B cell (primary cell): ENCODE results near the gene ZFR2.

Experiments used
- EZH2 ChIP-seq: IDR thresholded peaks from 2 replicates; pipeline ENCODE4 v1.6.1; 2012; ENCODE audit warnings: borderline replicate concordance, low read depth, mild to moderate bottlenecking, moderate library complexity, low read length; ENCODE audit not compliant: insufficient read depth, poor library complexity, severe bottlenecking
- TF ChIP-seq, protein P1 (sequence below): fragments of 200-600 bp; IDR thresholded peaks from one replicate; pipeline ENCODE4 v1.8.0; 2022; ENCODE audit warnings: antibody characterized with exemption, mild to moderate bottlenecking

DNA sequence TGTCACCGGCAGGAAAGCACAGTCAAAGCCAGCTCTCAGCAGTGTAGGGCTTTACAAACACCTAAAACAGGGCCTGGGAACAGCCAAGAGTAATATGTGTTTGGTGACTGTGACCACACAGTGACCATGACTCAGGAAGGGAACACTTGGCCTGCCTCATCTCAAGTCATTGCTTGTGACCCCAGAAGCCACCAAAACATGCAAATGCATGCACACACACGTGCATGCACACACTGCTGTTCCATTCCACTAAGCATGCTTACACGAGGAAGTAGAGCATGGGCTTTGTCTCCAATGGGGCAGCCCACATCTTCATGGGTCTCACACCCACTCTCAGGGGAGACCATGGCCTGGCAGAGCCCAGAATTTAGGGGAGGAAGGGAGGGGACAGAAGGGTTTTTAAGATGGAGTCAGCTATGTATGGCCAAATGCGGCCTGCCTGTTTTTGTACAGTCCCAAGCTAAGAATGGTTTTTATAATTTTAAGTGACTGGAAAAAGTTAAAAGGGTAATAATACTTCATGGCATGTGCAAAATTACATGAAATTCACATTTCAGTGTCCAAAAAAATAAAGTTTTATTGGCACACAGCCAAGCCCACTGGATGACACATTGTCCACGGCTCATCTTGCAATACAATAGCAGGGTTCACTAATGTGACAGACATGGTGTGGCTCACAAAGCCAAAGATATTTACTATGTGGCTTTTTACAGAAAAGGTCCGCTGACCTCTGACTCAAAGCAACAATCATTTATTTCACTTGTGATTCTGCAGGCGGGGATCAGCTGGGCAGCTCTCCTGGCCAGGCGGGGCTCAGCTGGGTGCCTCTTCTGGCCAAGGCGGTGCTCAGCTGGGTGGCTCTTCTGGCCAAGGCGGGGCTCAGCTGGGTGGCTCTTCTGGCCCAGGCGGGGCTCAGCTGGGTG, 17.3 kb downstream of the ZFR2 start:
- TF ChIP-seq, protein P1, sequence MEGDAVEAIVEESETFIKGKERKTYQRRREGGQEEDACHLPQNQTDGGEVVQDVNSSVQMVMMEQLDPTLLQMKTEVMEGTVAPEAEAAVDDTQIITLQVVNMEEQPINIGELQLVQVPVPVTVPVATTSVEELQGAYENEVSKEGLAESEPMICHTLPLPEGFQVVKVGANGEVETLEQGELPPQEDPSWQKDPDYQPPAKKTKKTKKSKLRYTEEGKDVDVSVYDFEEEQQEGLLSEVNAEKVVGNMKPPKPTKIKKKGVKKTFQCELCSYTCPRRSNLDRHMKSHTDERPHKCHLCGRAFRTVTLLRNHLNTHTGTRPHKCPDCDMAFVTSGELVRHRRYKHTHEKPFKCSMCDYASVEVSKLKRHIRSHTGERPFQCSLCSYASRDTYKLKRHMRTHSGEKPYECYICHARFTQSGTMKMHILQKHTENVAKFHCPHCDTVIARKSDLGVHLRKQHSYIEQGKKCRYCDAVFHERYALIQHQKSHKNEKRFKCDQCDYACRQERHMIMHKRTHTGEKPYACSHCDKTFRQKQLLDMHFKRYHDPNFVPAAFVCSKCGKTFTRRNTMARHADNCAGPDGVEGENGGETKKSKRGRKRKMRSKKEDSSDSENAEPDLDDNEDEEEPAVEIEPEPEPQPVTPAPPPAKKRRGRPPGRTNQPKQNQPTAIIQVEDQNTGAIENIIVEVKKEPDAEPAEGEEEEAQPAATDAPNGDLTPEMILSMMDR: no peak
- TF ChIP-seq EZH2: no peak
